LNCAP (cell line): Measurements from ENCODE around the gene RNF175.

Source experiments
- CTCF ChIP-seq: fragments of 450-650 bp; IDR thresholded peaks from 2 replicates; pipeline ENCODE4 v1.5.1; 2017; ENCODE audit warnings: mild to moderate bottlenecking

RNF175 gene

DNA sequence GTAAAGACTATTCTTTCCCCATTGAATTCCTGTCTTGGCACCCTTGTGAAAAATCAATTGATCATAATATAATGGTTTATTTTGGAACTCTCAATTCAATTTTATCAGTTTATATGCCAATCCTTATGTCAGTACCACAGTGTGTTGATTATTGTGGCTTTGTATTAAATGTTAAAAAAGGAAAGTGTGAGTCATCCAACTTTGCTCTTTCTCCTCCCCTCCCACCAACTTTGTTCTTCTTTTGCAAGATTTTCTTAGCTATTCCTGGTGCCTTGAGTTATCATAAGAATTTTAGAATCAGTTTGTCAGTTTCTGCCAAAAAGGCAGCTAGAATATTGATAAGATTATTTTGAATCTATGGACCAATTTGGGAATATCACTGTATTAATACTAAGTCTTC, 11.2 kb upstream of the RNF175 start:
- TF ChIP-seq CTCF: no peak

DNA sequence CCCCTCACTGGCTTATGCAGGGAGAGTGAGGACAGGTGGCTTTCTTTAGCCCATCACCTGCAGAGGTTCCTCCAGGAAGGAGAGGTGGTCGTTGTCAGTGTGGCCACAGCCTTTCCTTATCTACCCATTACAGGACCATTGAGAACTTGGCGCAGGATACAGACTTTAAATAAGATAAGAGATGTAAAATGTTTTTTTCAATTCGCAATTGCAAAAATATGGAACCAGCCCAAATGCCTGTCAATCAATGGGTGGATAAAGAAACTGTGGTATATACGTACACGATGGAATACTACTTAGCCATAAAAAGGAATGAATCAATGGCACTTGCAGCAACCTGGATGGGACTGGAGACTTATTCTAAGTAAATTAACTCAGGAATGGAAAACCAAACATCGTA, 6.9 kb upstream of the RNF175 start:
- TF ChIP-seq CTCF: no peak

- no peak for TF ChIP-seq CTCF
These were observed 6.1 kb upstream of the RNF175 start for GRCh38 chr4:153765894-153766293.

- TF ChIP-seq CTCF: no peak
These were observed 5.0 kb upstream of the RNF175 start for GRCh38 chr4:153764601-153765368.

DNA sequence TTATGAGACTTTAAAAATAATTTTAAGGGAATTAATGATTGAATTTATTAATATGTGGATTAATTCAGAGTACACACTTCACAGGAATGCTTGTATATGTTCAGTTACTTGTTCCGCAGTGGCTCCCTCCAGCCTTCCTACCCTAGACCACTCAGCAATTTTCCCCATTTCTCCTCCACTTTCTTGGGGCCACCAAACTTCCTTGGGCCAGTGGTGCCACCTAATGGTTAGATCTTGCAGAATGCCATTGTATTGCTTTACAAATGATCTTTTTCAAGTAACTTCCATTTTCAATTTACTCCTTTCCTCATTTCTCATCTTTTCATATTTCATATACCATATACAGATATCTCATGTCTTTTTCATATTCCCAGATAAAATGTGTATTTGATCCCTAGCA, 3.6 kb upstream of the RNF175 start:
- no peak; the same call in 1 of the 2 replicates for TF ChIP-seq CTCF

DNA sequence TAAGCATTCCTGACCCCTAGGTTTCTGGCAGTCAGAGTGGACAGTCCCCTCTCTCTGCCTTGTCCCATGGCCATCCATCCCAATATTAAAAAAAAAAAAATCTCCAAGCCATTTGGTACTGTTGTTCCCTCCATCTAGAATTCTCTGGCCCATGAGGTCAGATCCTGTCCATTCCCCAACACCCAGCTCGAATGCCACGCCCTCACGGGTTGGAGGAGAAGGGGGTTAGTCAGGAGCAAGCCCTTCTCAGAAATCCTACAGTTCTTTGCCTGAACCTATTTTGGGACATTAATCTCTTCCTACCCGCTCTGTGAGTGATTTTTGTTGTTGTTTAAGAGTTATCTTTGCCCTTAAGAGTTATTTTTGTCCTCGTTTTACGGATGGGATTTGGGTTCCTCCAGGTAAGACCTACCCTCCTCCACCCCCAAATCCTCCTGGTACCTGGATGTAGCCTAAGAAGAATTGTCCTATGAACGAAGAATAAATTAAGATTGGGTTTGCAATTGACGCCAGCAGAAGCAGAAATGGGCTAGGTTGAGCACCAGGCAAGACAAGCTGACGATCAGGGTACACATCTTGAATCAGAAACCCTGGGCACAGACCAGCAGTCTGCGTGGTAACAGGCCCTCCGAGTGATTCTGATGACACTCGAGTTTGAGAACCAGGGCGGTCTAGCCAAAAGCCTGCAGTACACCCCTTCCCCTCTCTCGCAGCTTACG, 977 bp downstream of the RNF175 start:
- no peak for TF ChIP-seq CTCF

GRCh38 chr4:153758136-153758535, 1.7 kb downstream of the RNF175 start:
- no peak for TF ChIP-seq CTCF
